Activated naive CD8-positive, alpha-beta T cell treated with anti-CD3 and anti-CD28 coated beads, Interleukin-2, amount 50 U/mL, for 24 hours (primary cell): ENCODE data around the gene AGBL3.

Experiments
- ATAC-seq: fragments of 150-1000 bp; cut with Tn5 transposase; one replicate; pipeline ENCODE4 v1.10.0; 2021
- DNase-seq: peaks from one replicate; pipeline ENCODE4 v3.0.0; 2021
- H3K27ac Mint-ChIP-seq: one replicate; pipeline ENCODE4 v1.8.0; 2021; ENCODE audit warnings: mild to moderate bottlenecking, mixed read lengths
- H3K27me3 Mint-ChIP-seq: one replicate; pipeline ENCODE4 v1.8.0; 2021; ENCODE audit warnings: mixed read lengths
- H3K36me3 Mint-ChIP-seq: one replicate; pipeline ENCODE4 v1.8.0; 2021; ENCODE audit warnings: low read depth, mixed read lengths
- H3K4me1 Mint-ChIP-seq: one replicate; pipeline ENCODE4 v1.8.0; 2021; ENCODE audit warnings: mixed read lengths
- H3K4me3 Mint-ChIP-seq: one replicate; pipeline ENCODE4 v1.8.0; 2021; ENCODE audit warnings: mild to moderate bottlenecking, moderate library complexity, mixed read lengths
- H3K9me3 Mint-ChIP-seq: one replicate; pipeline ENCODE4 v1.8.0; 2021; ENCODE audit warnings: mixed read lengths

The AGBL3 gene

GRCh38 chr7:135158874-135159273 is 172.6 kb downstream of the AGBL3 start:
- H3K4me1 Mint-ChIP-seq = peaks cover 56% of the 10 kb centered on the region
- DNase-seq (no peak), ATAC-seq (no peak)
- H3K4me3 Mint-ChIP-seq = no peak overlapping the region
- peaks cover 47% of the 10 kb centered on the region for H3K9me3 Mint-ChIP-seq
- peaks cover 80% of the 10 kb centered on the region for H3K36me3 Mint-ChIP-seq
- peak overlapping the region; percentile 89 for H3K27ac Mint-ChIP-seq
- no peaks in the 10 kb centered on the region for H3K27me3 Mint-ChIP-seq

DNA sequence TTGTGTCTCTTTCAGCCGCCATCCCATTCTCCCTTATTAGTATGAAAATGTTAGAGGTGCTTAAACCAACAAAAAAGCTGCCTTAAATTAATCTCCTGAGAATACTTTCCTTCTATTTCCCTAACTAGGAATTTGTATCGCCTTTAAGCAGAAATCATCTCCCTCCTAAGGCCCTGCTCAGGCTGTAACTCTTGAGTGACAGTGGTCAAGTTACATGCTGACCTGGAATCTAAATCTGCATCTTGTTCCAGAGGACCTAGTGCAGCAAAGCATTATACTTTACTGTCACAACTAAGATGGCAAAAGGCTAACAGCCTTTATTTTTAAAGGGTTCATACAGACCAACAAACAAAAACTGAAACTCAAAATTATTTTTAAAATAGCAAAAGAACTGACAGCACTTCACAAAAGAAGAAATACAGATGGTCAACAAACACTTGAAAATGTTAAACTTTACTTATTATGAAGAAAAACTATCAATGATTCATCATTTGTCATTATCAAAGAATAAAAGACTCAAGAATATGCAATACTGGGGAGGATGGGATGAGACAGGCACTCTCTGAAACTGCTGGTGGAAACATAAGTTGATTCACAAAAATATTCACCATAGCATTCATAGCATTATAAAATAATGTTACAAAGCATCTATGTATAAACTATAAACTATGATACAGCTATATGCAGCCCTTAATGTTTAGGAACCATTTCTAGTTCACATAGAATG is 173.2 kb downstream of the AGBL3 start:
- Mint-ChIP-seq H3K27ac (peak overlapping the region; percentile 89), H3K27me3 (no peaks in the 10 kb centered on the region), H3K4me1 (peaks cover 53% of the 10 kb centered on the region), H3K9me3 (peaks cover 41% of the 10 kb centered on the region), H3K36me3 (peaks cover 77% of the 10 kb centered on the region), H3K4me3 (no peak overlapping the region)
- ATAC-seq = peak; percentile 33
- no peak for DNase-seq

DNA sequence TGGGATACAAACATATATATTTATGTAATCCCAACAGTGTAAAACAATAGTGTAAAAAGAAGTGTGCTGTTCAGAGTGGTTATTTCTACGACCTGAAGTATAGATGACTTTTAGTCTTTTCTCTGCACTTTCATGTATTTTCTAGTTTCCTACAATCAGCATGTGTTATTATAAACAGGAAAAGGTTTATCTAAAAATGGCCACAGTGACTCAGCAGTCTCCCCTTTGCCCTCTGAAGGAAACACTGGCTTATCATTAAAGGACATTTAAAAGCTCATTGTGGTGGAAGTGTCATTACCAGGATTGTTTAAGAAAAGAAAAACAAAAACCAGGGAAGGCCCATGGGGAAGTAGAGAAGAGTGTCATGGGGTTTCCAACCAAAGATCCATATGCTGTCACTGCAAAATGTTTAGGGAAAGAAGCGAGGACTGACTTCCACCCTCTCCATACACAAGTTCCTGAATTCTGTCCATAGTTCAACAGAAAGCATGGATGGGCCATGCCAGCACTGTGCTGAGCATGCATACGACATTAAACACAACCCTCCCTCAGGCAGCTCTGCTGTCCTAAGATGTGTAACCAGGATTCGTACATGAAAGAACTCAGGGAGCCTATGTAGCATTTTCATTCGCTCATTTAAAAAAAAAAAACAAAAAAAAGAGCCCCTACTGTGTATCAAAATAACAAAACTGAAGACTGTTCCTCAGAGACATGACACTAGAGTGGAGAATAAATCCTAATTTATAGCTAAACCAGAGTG is 174.0 kb downstream of the AGBL3 start:
- peaks cover 47% of the 10 kb centered on the region for H3K4me1 Mint-ChIP-seq
- ATAC-seq (peak; percentile 35), DNase-seq (no peak)
- H3K36me3 Mint-ChIP-seq = peaks cover 73% of the 10 kb centered on the region
- H3K9me3 Mint-ChIP-seq = peaks cover 33% of the 10 kb centered on the region
- H3K27me3 Mint-ChIP-seq = no peaks in the 10 kb centered on the region
- peak overlapping the region; percentile 10 for H3K4me3 Mint-ChIP-seq
- H3K27ac Mint-ChIP-seq = peak overlapping the region; percentile 89

DNA sequence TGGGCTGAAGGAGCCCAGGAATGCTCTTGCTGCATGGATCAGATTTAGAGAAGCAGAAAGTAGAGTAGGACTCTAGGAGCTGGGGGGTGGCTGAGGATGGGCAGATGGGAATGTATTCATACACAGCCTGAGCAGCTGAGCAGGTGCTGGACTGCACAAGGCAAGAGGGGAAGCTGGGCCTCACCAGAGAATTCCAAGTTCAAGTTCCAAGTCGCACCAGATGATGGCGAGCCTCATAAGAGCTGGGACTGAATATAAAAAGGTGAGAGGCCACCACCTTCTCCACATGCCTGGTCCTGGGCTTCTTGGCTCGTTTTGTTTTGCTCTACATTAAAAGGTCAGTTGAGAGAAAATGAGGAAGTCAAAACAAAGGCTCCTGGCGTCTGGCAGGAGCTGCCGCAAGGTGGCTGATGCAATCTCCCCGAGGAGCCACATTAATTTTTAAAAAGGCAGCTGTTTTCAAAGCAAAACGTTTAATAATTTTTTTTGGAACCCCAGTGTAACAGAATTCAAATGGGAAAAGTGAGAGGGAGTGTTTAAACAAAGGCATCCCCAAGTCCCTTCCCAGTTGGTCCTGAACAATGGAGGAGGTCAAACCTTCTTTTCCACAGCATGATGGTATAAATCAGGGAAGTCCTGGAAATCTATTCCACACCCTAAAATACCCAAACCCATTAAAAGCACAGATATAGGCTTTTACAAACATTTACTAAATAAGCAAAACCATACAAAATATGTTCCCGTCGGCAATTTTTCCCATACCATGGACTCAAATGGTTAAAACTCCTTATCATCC is 174.7 kb downstream of the AGBL3 start:
- peak overlapping the region; percentile 89 for H3K27ac Mint-ChIP-seq
- H3K4me1 Mint-ChIP-seq = peaks cover 48% of the 10 kb centered on the region
- H3K27me3 Mint-ChIP-seq = no peaks in the 10 kb centered on the region
- ATAC-seq = no peak
- no peak overlapping the region for H3K4me3 Mint-ChIP-seq
- H3K9me3 Mint-ChIP-seq = peaks cover 25% of the 10 kb centered on the region
- peaks cover 74% of the 10 kb centered on the region for H3K36me3 Mint-ChIP-seq
- no peak for DNase-seq

DNA sequence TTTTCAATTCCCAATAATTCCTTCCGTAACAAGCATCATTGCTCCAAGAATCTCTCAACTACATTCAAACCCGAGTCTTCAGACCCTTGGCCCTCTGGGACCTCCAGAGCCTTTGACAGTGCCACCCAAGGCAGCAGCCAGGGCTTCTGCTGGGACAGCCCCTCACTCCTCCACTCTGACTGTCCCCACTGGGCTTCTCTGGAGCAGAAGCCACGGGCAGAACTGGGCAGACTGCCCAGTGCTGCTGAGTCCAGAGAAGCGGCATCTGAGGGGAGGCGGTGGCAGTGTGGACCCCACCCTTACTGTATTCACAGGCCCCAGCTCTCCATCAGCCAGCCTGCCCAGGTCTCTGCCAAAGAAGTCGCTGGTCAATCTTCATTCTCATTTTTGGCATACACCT is 175.4 kb downstream of the AGBL3 start:
- H3K4me3 Mint-ChIP-seq = no peak overlapping the region
- peaks cover 19% of the 10 kb centered on the region for H3K9me3 Mint-ChIP-seq
- H3K27me3 Mint-ChIP-seq = no peaks in the 10 kb centered on the region
- peaks cover 53% of the 10 kb centered on the region for H3K4me1 Mint-ChIP-seq
- DNase-seq (no peak), ATAC-seq (no peak)
- H3K27ac Mint-ChIP-seq = peak overlapping the region; percentile 89
- peaks cover 74% of the 10 kb centered on the region for H3K36me3 Mint-ChIP-seq

DNA sequence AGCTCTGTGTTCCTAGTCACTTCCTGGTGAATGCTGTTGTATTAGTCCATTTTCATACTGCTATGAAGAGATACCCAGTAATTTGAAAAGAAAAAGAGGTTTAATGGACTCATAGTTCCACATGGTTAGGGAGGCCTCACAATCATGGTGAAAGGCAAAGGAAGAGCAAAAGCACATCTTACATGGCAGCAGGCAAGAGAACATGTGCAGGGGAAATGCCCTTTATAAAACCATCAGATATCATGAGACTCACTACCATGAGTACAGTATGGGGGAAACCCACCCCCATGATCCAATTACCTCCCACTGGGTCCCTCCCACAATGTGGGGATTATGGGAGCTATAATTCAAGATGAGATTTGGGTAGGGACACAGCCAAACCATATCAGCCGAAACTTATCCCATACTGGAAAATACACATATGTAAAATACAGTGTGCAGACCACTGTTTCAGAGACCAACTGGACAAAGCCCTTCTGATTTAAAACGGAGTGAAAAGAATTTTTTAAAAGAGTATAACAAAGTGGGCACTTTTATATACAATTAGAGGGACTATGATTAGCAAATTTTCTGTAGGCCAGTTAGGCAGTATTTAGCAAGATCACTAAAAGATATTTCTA is 176.2 kb downstream of the AGBL3 start:
- ATAC-seq (no peak), DNase-seq (no peak)
- H3K27me3 Mint-ChIP-seq = no peaks in the 10 kb centered on the region
- H3K9me3 Mint-ChIP-seq = peaks cover 14% of the 10 kb centered on the region
- peak overlapping the region; percentile 89 for H3K27ac Mint-ChIP-seq
- peaks cover 57% of the 10 kb centered on the region for H3K4me1 Mint-ChIP-seq
- peaks cover 73% of the 10 kb centered on the region for H3K36me3 Mint-ChIP-seq
- no peak overlapping the region for H3K4me3 Mint-ChIP-seq

DNA sequence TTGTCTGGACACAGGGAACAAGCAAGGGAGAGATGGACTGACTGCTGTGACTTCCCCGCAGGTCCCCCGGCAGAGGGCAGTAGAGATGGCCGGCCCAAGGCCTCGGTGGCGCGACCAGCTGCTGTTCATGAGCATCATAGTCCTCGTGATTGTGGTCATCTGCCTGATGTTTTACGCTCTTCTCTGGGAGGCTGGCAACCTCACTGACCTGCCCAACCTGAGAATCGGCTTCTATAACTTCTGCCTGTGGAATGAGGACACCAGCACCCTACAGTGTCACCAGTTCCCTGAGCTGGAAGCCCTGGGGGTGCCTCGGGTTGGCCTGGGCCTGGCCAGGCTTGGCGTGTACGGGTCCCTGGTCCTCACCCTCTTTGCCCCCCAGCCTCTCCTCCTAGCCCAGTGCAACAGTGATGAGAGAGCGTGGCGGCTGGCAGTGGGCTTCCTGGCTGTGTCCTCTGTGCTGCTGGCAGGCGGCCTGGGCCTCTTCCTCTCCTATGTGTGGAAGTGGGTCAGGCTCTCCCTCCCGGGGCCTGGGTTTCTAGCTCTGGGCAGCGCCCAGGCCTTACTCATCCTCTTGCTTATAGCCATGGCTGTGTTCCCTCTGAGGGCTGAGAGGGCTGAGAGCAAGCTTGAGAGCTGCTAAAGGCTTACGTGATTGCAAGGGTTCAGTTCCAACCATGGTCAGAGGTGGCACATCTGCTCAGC is 178.2 kb downstream of the AGBL3 start:
- Mint-ChIP-seq H3K9me3 (peaks cover 8% of the 10 kb centered on the region), H3K36me3 (peaks cover 75% of the 10 kb centered on the region), H3K27ac (peak overlapping the region; percentile 25), H3K4me1 (peaks cover 67% of the 10 kb centered on the region), H3K27me3 (no peaks in the 10 kb centered on the region), H3K4me3 (no peak overlapping the region)
- ATAC-seq (no peak), DNase-seq (no peak)

DNA sequence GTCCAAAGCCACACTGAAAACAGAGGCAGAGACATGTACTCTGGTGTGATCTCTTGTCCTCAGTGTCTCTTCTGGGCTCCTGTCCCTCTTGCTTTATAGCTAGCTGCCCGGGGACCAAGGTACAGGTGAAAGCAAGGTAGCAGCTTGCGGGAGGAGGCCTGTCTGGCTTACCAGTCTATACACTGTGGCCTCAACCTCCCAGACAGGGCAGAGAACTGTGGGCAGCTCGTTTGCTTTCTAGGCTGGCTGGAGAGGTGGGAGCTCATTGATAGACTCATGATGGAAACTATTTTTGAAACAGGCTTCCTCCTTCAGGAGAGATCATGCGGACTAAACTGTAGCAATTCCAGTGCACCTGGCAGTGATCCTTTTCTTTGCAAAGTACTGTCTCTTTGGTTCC is 179.6 kb downstream of the AGBL3 start:
- Mint-ChIP-seq H3K27me3 (no peaks in the 10 kb centered on the region), H3K4me3 (no peak overlapping the region), H3K4me1 (peaks cover 60% of the 10 kb centered on the region), H3K27ac (peak overlapping the region; percentile 52), H3K9me3 (peaks cover 8% of the 10 kb centered on the region), H3K36me3 (peaks cover 70% of the 10 kb centered on the region)
- no peak for ATAC-seq
- DNase-seq = no peak

DNA sequence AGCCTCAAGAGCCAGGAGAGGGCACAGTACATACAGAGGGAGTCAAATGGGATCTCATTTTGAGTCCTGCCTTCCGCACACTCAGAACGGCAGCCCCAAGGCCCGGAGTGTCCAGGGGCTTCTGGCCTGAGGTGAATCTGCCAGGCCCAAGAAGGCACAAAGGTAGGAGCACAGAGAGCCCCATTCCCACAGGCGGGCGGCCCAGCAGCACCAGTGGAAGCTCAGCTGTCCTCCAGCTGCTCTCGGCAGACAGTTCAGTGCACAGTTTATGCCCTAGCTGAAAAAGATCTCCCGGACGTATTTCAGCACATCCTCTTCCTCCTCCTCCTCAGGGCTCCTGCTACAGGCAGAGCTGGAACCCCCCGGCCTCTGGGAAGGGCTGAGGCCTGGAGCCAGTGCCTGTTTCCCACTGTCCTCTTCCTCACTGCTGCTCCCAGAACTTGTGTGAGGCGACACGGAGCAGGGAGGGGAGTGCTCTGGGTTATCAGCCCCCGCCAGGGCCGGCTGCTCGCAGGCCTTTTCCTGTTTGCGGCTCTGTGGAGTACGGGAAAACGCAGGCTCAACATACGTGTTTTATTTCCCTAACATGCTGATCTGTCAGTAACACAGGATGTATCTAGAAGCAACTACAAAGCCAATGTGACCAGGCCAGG is 180.2 kb downstream of the AGBL3 start:
- no peak for ATAC-seq
- peaks cover 8% of the 10 kb centered on the region for H3K9me3 Mint-ChIP-seq
- peaks cover 64% of the 10 kb centered on the region for H3K36me3 Mint-ChIP-seq
- no peak overlapping the region for H3K4me3 Mint-ChIP-seq
- DNase-seq = no peak
- peaks cover 58% of the 10 kb centered on the region for H3K4me1 Mint-ChIP-seq
- peak overlapping the region; percentile 52 for H3K27ac Mint-ChIP-seq
- no peaks in the 10 kb centered on the region for H3K27me3 Mint-ChIP-seq

DNA sequence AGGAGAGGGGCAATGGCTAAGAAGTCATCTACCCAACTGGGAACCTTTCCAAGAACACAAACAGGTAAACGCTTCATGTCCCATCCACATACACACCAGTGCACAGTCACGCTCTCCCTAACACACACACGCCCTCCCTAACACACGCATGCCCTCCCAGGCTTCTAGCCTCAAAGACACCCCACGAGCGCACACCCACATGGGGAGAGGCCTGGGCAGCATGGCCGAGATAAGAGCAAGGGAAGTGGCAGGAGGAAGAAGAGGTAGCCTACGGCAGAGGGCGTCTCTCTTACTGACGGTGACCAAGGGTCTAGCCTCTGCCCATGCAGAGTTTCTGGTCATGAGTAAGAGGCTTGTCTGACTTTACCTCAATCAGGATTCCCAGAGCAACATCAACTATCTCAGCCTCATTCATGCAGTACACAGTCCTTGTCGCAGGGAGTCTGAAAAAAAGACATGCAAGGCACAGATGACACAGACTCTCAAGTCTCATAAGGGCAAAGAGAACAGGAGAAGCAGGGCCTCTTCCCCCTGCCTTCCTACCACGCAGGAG is 181.1 kb downstream of the AGBL3 start:
- Mint-ChIP-seq H3K4me1 (peaks cover 60% of the 10 kb centered on the region), H3K27ac (peak overlapping the region; percentile 97), H3K9me3 (peaks cover 3% of the 10 kb centered on the region), H3K36me3 (peaks cover 55% of the 10 kb centered on the region), H3K27me3 (no peaks in the 10 kb centered on the region), H3K4me3 (peak overlapping the region; percentile 46)
- no peak for DNase-seq
- ATAC-seq = no peak

- H3K27ac Mint-ChIP-seq = peak overlapping the region; percentile 97
- no peaks in the 10 kb centered on the region for H3K27me3 Mint-ChIP-seq
- ATAC-seq = no peak
- no peaks in the 10 kb centered on the region for H3K9me3 Mint-ChIP-seq
- DNase-seq = no peak
- peaks cover 49% of the 10 kb centered on the region for H3K36me3 Mint-ChIP-seq
- H3K4me3 Mint-ChIP-seq = peak overlapping the region; percentile 94
- peaks cover 60% of the 10 kb centered on the region for H3K4me1 Mint-ChIP-seq
These were observed 181.7 kb downstream of the AGBL3 start for GRCh38 chr7:135168001-135168400.

DNA sequence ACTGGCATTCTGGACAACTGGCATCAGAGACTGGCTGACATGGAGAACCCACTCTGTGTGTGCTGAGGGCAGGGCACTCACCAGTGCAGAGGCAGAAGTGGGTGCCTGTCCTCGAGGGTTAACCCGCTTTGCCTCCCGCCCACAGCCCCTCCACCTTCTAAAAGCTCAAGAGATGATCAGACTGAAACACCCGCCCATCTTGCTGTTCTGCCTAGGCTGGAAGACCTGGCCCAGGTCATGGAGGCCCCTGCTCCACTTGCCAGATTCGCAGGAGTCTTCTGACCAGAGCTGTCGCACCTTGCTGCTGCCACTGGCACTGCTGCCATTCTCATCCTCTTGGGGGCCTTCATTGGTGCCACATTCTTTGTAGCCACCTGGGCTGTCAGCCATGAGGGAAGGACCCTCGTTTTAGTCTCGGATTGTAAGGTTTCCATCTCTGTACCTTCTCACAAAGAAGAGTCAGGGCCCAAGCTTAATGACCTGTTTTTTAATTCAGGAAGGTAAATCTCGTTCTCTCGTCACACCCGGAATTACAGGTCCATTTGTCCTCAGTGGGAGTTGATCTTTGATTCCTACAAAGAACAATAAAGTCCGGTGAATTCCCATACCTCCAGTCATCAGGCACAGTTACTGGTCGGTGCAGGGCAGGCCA is 182.3 kb downstream of the AGBL3 start:
- Mint-ChIP-seq H3K36me3 (peaks cover 46% of the 10 kb centered on the region), H3K27ac (peak overlapping the region; percentile 97), H3K9me3 (no peaks in the 10 kb centered on the region), H3K4me3 (peak overlapping the region; percentile 94), H3K4me1 (peaks cover 59% of the 10 kb centered on the region), H3K27me3 (no peaks in the 10 kb centered on the region)
- no peak for DNase-seq
- no peak for ATAC-seq
